Right lobe of liver (tissue), 4 donors: Measurements from ENCODE around the gene HIRA.

Source experiments
- POLR2A ChIP-seq: fragments of 450-650 bp; IDR thresholded peaks from one replicate; pipeline ENCODE4 v1.6.1; 2017; ENCODE audit warnings: antibody characterized with exemption, mild to moderate bottlenecking
- TF ChIP-seq, protein P1 (sequence below), 4 donors: fragments of 200-600 bp in 3 of 4; fragments of 450-650 bp in 1 of 4; IDR thresholded peaks; one replicate each; pipeline versions ENCODE4 v1.5.1 to v1.8.0; 2016 to 2022; ENCODE audit warnings: antibody characterized with exemption in 4 of 4, mild to moderate bottlenecking in 2 of 4
- donor health status: DM: no; HTN: no; CAD: no.
- donor health status: DM: no; HTN: no; CAD: no.
- donor health status: DM: no; HTN: yes; CAD: no.

DNA sequence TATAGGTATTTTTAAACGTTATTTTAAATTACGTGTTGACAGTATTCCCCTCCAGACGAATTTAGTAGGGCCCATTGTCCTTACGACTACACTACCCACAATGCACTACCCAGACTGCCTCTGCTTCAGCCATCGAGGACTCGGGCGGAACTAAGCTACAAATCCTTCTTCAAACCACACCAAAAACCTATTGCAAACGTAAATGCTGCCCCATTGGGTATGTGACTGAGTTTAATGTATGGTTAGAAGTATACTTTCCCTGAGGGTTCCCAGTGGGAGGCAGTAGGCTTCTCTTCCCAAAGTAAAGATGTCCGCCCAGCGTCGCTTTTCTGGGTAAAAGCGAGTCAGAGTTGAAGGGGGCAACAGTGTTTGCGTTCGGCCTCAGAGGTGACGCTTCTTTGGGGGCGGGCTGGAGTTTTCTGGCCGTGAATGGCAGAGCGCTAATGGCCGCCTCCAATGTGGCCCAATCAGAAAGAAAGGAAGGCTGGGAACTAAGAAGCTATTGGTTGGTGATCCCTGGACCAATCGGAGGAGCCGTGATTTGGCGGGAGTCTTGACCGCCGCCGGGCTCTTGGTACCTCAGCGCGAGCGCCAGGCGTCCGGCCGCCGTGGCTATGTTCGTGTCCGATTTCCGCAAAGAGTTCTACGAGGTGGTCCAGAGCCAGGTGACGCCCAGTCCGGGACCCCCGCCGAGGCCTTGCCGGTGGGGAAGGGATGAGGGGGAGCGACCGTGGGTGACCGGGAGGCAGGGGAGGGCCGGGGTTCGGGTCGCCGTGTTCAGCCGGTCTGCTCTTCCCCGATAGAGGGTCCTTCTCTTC, 48.0 kb upstream of the HIRA start, which contains the start of gene CDC45:
- TF ChIP-seq, protein P1, sequence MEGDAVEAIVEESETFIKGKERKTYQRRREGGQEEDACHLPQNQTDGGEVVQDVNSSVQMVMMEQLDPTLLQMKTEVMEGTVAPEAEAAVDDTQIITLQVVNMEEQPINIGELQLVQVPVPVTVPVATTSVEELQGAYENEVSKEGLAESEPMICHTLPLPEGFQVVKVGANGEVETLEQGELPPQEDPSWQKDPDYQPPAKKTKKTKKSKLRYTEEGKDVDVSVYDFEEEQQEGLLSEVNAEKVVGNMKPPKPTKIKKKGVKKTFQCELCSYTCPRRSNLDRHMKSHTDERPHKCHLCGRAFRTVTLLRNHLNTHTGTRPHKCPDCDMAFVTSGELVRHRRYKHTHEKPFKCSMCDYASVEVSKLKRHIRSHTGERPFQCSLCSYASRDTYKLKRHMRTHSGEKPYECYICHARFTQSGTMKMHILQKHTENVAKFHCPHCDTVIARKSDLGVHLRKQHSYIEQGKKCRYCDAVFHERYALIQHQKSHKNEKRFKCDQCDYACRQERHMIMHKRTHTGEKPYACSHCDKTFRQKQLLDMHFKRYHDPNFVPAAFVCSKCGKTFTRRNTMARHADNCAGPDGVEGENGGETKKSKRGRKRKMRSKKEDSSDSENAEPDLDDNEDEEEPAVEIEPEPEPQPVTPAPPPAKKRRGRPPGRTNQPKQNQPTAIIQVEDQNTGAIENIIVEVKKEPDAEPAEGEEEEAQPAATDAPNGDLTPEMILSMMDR (IDR thresholded peaks at IDR 0.05): no peak
- TF ChIP-seq POLR2A: no peak
